ENCODE results near the gene CDKN2AIP. TPM values are rescaled to one million over a fixed set of nuclear protein-coding genes. Genes with fewer than 3 reads are reported as not detected.

Gene CDKN2AIP
- polyA plus RNA-seq, 2 donors, result 18.9 to 20.8 TPM

DNA sequence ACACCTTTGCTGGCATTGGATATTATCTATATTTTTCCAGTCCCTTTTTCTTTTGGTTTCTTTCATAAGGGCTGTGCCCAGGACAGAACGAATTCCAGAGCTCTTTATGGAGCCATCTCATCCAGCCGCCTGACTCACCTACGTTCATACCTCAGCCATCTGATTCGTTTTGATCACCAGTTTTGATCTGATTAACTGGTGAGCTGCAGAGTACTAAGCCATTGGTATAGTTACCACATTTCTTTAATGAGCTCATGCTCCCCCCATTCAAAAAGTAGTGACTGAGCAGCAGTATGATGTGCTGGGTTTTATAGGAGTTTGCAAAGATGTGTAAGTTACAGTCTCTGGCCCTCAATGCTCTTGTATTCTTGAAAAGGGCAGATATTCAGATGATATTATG is 43.0 kb upstream of the CDKN2AIP start:
- no peaks in the 10 kb centered on the region for H3K36me3 ChIP-seq (ENCODE audit: control insufficient read depth in 2 of 2, insufficient read depth in 2 of 2, low read length in 1 of 2)
- H3K4me3 ChIP-seq (ENCODE audit: low read depth in 1 of 2, low read length in 2 of 2), result no peak overlapping the region
- WGBS, 2 donors, result 78 to 86% methylated on average over 4 of the region's 4 CpGs
- H3K27me3 ChIP-seq (ENCODE audit: control insufficient read depth in 1 of 2, insufficient read depth in 2 of 2, low read length in 2 of 2), result no peaks in the 10 kb centered on the region
- peaks cover 0 to 3% of the 10 kb centered on the region in 2 donors for H3K4me1 ChIP-seq (ENCODE audit: control insufficient read depth in 2 of 2, insufficient read depth in 2 of 2, low read length in 1 of 2)
- no peaks in the 10 kb centered on the region for H3K9me3 ChIP-seq (ENCODE audit: control insufficient read depth in 2 of 2, insufficient read depth in 1 of 2, low read depth in 1 of 2, low read length in 1 of 2)
- no peak overlapping the region for H3K27ac ChIP-seq (ENCODE audit: low read depth in 2 of 2, low read length in 1 of 2)

DNA sequence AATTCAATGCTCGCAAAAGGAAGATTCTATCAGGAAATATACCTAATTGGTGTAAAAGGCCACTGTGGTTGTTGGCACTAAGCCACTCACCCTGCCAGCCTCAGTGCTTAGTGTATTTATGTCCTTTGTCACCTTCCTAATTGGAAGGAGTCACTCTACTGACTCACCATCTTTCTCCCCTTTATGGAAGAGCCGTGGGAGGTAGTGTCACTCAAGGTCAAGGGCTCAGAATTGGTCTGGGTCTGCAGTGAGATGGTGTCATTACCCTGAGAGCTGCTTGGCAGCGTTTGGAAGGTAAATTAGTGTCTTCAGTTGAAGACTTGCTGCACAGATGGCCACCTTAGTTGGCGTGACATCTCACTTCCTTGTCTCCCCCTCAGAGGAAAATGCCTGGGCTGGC is 41.7 kb upstream of the CDKN2AIP start:
- no peaks in the 10 kb centered on the region for H3K27me3 ChIP-seq (ENCODE audit: control insufficient read depth in 1 of 2, insufficient read depth in 2 of 2, low read length in 2 of 2)
- peaks cover 0 to 3% of the 10 kb centered on the region in 2 donors for H3K4me1 ChIP-seq (ENCODE audit: control insufficient read depth in 2 of 2, insufficient read depth in 2 of 2, low read length in 1 of 2)
- WGBS, 2 donors, result 63 to 83% methylated on average over 4 of the region's 4 CpGs
- H3K36me3 ChIP-seq (ENCODE audit: control insufficient read depth in 2 of 2, insufficient read depth in 2 of 2, low read length in 1 of 2), result no peaks in the 10 kb centered on the region
- H3K9me3 ChIP-seq (ENCODE audit: control insufficient read depth in 2 of 2, insufficient read depth in 1 of 2, low read depth in 1 of 2, low read length in 1 of 2), result no peaks in the 10 kb centered on the region
- H3K27ac ChIP-seq (ENCODE audit: low read depth in 2 of 2, low read length in 1 of 2), result no peak overlapping the region
- H3K4me3 ChIP-seq (ENCODE audit: low read depth in 1 of 2, low read length in 2 of 2), result no peak overlapping the region

DNA sequence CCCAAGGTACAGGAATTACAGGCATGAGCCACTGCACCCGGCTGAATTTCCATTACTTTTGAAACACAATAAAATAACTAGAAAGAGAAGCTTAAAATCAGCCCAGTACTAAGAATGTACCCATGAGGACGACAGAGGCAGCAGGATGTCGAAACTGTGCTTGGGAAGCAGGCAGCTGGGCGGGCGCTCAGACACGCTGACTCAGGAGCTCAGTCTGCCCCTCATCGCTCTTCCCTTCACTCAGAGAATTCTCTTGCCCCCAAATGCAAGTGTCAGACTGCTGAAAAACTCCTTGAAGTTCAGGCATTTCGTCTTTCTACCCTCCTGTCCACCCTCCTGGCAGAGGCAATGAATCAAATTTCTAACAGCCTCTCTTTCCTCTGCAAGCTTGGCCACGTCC is 41.0 kb upstream of the CDKN2AIP start:
- Histone ChIP-seq H3K4me1 (ENCODE audit: control insufficient read depth in 2 of 2, insufficient read depth in 2 of 2, low read length in 1 of 2) (no peaks in the 10 kb centered on the region), H3K27ac (ENCODE audit: low read depth in 2 of 2, low read length in 1 of 2) (no peak overlapping the region), H3K4me3 (ENCODE audit: low read depth in 1 of 2, low read length in 2 of 2) (no peak overlapping the region), H3K27me3 (ENCODE audit: control insufficient read depth in 1 of 2, insufficient read depth in 2 of 2, low read length in 2 of 2) (no peaks in the 10 kb centered on the region), H3K36me3 (ENCODE audit: control insufficient read depth in 2 of 2, insufficient read depth in 2 of 2, low read length in 1 of 2) (no peaks in the 10 kb centered on the region), H3K9me3 (ENCODE audit: control insufficient read depth in 2 of 2, insufficient read depth in 1 of 2, low read depth in 1 of 2, low read length in 1 of 2) (no peaks in the 10 kb centered on the region)
- WGBS, 2 donors, result 79 to 86% methylated on average over 9 of the region's 9 CpGs

DNA sequence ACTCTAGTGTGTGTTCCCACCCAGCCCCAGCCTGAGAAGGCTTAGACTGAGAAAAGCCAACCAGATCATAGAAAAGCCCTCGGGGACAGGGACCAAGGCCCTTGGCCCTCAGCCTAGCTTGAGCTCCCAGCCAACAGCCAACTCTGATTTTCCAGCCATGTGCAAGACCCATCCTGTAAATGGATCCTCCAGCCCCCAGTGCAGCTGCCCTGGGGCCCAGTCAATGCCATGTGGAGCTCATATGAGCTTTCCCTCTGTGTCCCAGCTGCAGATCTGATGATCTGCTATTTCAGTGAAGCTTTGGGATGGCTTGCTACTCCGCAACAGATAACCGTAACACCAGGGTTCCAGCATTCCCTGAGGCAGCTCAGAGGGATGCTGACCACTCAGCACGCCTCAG is 40.5 kb upstream of the CDKN2AIP start:
- Histone ChIP-seq H3K36me3 (ENCODE audit: control insufficient read depth in 2 of 2, insufficient read depth in 2 of 2, low read length in 1 of 2) (no peaks in the 10 kb centered on the region), H3K4me3 (ENCODE audit: low read depth in 1 of 2, low read length in 2 of 2) (no peak overlapping the region), H3K27ac (ENCODE audit: low read depth in 2 of 2, low read length in 1 of 2) (no peak overlapping the region), H3K9me3 (ENCODE audit: control insufficient read depth in 2 of 2, insufficient read depth in 1 of 2, low read depth in 1 of 2, low read length in 1 of 2) (no peaks in the 10 kb centered on the region), H3K4me1 (ENCODE audit: control insufficient read depth in 2 of 2, insufficient read depth in 2 of 2, low read length in 1 of 2) (no peaks in the 10 kb centered on the region), H3K27me3 (ENCODE audit: control insufficient read depth in 1 of 2, insufficient read depth in 2 of 2, low read length in 2 of 2) (no peaks in the 10 kb centered on the region)
- WGBS, 2 donors, result 79 to 88% methylated on average over 4 of the region's 4 CpGs

DNA sequence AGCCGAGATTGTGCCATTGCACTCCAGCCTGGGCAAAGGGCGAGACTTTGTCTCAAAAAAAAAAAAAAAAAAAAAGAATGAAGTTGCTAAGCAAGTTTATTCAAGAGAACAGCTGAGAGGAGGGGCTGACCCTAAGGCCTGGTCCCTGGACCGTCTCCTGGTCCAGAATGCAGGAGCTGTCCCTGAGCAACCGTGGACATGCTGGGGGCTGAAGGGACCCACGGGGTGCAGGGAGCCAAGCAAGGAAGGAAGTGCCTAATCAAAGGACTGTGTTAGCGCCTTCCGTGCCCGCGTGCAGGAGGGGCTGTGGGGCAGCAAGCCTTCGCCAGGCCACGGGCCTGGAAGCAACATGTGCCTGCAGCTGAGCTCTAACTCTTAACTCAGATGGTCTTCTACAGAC is 39.1 kb upstream of the CDKN2AIP start:
- 74 to 83% methylated on average over 11 of the region's 11 CpGs for WGBS, 2 donors
- no peak overlapping the region for H3K27ac ChIP-seq (ENCODE audit: low read depth in 2 of 2, low read length in 1 of 2)
- no peaks in the 10 kb centered on the region for H3K27me3 ChIP-seq (ENCODE audit: control insufficient read depth in 1 of 2, insufficient read depth in 2 of 2, low read length in 2 of 2)
- H3K4me1 ChIP-seq (ENCODE audit: control insufficient read depth in 2 of 2, insufficient read depth in 2 of 2, low read length in 1 of 2), result no peaks in the 10 kb centered on the region
- no peaks in the 10 kb centered on the region for H3K36me3 ChIP-seq (ENCODE audit: control insufficient read depth in 2 of 2, insufficient read depth in 2 of 2, low read length in 1 of 2)
- no peaks in the 10 kb centered on the region for H3K9me3 ChIP-seq (ENCODE audit: control insufficient read depth in 2 of 2, insufficient read depth in 1 of 2, low read depth in 1 of 2, low read length in 1 of 2)
- H3K4me3 ChIP-seq (ENCODE audit: low read depth in 1 of 2, low read length in 2 of 2), result no peak overlapping the region

DNA sequence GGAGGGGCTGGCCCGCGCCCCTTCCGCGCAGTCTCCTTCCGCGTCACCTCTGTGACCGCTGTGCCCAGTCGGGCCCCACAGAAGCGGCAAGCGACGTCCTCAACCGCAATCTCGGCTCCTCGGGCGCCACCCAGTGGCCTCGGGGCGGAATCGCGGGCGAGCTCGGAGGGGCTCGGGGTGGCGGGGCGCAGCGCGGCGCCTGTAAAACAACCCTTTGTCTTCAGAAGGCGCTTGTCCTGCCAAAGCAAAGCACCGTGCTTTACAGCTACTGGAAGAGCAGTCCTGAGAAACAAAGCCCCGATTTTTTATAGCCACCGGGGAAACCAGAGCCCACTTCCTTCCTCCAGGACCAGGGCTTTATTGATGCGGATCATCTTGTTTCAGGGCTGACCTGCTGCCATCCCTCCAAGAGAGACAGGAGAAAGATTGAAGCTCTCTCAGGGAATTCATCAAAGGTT is 37.3 kb upstream of the CDKN2AIP start:
- H3K36me3 ChIP-seq (ENCODE audit: control insufficient read depth in 2 of 2, insufficient read depth in 2 of 2, low read length in 1 of 2), result no peaks in the 10 kb centered on the region
- H3K27me3 ChIP-seq (ENCODE audit: control insufficient read depth in 1 of 2, insufficient read depth in 2 of 2, low read length in 2 of 2), result no peaks in the 10 kb centered on the region
- 1% methylated on average over 32 of the region's 32 CpGs for WGBS, 2 donors
- H3K4me1 ChIP-seq (ENCODE audit: control insufficient read depth in 2 of 2, insufficient read depth in 2 of 2, low read length in 1 of 2), result peaks cover 0 to 2% of the 10 kb centered on the region in 2 donors
- H3K9me3 ChIP-seq (ENCODE audit: control insufficient read depth in 2 of 2, insufficient read depth in 1 of 2, low read depth in 1 of 2, low read length in 1 of 2), result no peaks in the 10 kb centered on the region
- peak overlapping the region in 1 of 2 donors; percentile 4 for H3K27ac ChIP-seq (ENCODE audit: low read depth in 2 of 2, low read length in 1 of 2)
- H3K4me3 ChIP-seq (ENCODE audit: low read depth in 1 of 2, low read length in 2 of 2), result peak overlapping the region; percentile 22 to 40

DNA sequence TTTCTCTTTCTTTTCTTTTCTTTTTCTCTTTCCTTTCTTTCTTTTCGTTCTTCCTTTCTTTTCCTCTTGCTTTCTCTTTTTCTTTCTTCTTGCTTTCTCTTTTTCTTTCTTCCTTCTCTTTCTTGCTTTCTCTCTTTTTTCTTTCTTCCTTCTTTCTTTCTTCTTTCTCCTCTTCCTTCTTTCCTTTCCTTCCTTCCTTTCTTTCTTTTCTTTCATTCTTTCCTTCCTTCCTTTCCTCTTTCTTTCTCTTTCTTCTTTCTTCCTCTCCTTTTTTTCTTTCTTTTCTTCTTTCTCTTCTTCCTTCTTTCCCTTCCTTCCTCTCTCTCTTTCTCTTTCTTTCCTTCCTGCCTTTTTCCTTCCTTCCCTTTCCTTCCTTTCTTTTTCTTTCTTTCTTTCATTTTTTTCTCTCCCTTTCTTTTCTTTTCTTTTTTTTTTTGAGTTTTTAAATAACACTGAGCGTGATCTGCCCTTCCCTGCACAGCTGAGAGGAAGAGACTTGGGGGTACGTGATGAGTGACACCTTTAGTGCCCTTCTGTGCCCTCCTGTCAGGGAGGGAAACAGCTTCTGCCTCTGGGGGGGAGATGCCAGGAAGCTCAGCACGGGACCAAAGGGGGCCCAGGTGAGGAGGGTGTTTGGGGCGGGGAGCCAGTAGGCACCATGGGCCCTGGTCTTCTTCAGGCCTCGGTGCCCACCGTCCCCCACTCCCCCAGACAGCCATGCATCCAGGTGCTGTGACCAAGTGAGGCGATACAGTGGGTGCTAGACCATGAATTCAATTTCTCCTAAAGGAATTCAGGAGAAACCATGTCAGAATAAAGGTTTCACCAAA is 36.6 kb upstream of the CDKN2AIP start:
- no peak overlapping the region for H3K4me3 ChIP-seq (ENCODE audit: low read depth in 1 of 2, low read length in 2 of 2)
- 73 to 84% methylated on average over 8 of the region's 8 CpGs for WGBS, 2 donors

DNA sequence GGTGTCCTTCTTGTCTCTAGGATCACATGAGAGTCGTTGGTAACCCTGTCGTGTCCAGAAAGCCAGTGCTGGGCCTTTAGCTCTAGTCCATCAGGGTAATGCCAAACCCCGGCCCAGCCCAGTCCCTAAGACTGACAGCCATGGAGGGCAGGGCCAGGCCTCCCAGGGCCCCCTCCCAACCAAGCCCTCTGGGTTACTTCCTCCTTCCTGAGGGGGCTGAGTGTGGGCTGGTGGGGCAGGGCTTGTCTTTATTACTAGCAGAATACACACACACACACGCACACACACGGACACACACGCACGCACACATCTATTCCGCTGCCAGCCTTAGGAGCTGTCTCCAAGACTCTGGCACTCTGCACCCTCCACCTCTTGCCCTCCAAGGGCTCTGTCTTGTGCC is 35.6 kb upstream of the CDKN2AIP start:
- Histone ChIP-seq H3K4me1 (ENCODE audit: control insufficient read depth in 2 of 2, insufficient read depth in 2 of 2, low read length in 1 of 2) (peaks cover 0 to 2% of the 10 kb centered on the region in 2 donors), H3K27me3 (ENCODE audit: control insufficient read depth in 1 of 2, insufficient read depth in 2 of 2, low read length in 2 of 2) (no peaks in the 10 kb centered on the region), H3K4me3 (ENCODE audit: low read depth in 1 of 2, low read length in 2 of 2) (no peak overlapping the region), H3K27ac (ENCODE audit: low read depth in 2 of 2, low read length in 1 of 2) (no peak overlapping the region), H3K9me3 (ENCODE audit: control insufficient read depth in 2 of 2, insufficient read depth in 1 of 2, low read depth in 1 of 2, low read length in 1 of 2) (no peaks in the 10 kb centered on the region), H3K36me3 (ENCODE audit: control insufficient read depth in 2 of 2, insufficient read depth in 2 of 2, low read length in 1 of 2) (no peaks in the 10 kb centered on the region)
- WGBS, 2 donors, result 57 to 79% methylated on average over 8 of the region's 8 CpGs

More for the DNA sequence above, 36.6 kb upstream of the CDKN2AIP start:
- no peaks in the 10 kb centered on the region for H3K27me3 ChIP-seq (ENCODE audit: control insufficient read depth in 1 of 2, insufficient read depth in 2 of 2, low read length in 2 of 2)
- peaks cover 0 to 2% of the 10 kb centered on the region in 2 donors for H3K4me1 ChIP-seq (ENCODE audit: control insufficient read depth in 2 of 2, insufficient read depth in 2 of 2, low read length in 1 of 2)
- no peaks in the 10 kb centered on the region for H3K9me3 ChIP-seq (ENCODE audit: control insufficient read depth in 2 of 2, insufficient read depth in 1 of 2, low read depth in 1 of 2, low read length in 1 of 2)
- no peaks in the 10 kb centered on the region for H3K36me3 ChIP-seq (ENCODE audit: control insufficient read depth in 2 of 2, insufficient read depth in 2 of 2, low read length in 1 of 2)
- H3K27ac ChIP-seq (ENCODE audit: low read depth in 2 of 2, low read length in 1 of 2), result no peak overlapping the region

DNA sequence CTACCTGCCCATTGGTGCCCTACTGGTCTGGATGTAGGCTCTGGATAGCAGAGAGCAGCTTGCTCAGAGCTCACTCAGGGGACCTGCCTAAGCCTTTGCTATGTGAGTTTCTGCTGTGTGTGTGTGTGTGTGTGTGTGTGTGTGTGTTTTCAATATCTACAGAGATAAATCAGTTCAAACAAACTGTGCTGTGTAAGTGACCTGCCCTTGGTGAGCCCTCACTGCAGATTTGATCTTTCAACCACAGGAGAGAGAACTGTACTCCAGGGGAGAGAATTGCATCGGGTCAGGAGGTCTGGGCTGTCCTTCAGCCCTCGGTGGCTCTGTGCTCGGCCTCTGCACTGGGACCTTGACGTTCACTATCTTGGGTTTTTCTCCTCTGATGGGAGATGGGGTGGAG is 35.0 kb upstream of the CDKN2AIP start:
- Histone ChIP-seq H3K4me1 (ENCODE audit: control insufficient read depth in 2 of 2, insufficient read depth in 2 of 2, low read length in 1 of 2) (peaks cover 0 to 2% of the 10 kb centered on the region in 2 donors), H3K36me3 (ENCODE audit: control insufficient read depth in 2 of 2, insufficient read depth in 2 of 2, low read length in 1 of 2) (no peaks in the 10 kb centered on the region), H3K27ac (ENCODE audit: low read depth in 2 of 2, low read length in 1 of 2) (no peak overlapping the region), H3K9me3 (ENCODE audit: control insufficient read depth in 2 of 2, insufficient read depth in 1 of 2, low read depth in 1 of 2, low read length in 1 of 2) (no peaks in the 10 kb centered on the region), H3K27me3 (ENCODE audit: control insufficient read depth in 1 of 2, insufficient read depth in 2 of 2, low read length in 2 of 2) (no peaks in the 10 kb centered on the region), H3K4me3 (ENCODE audit: low read depth in 1 of 2, low read length in 2 of 2) (no peak overlapping the region)
- 76 to 83% methylated on average over 4 of the region's 4 CpGs for WGBS, 2 donors

DNA sequence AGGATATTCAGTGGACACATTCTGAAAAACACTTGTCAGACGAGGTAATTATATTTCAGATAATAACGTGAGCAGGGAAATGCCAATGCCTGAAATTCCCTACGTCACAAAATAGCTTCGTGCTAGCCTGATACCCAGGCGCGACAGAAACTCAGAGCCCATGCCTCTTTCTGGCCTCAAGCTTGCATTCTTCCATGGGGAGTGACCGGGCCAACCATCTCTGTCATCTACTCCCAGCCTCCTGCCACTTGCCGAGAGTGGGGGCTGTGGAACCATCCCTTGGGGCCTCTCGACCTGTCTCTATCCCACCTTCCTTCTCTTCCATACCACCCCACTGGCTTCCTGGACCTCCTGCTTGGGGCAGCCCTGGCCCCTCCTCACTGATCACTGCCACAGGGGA is 34.5 kb upstream of the CDKN2AIP start:
- Histone ChIP-seq H3K4me3 (ENCODE audit: low read depth in 1 of 2, low read length in 2 of 2) (no peak overlapping the region), H3K9me3 (ENCODE audit: control insufficient read depth in 2 of 2, insufficient read depth in 1 of 2, low read depth in 1 of 2, low read length in 1 of 2) (no peaks in the 10 kb centered on the region), H3K27me3 (ENCODE audit: control insufficient read depth in 1 of 2, insufficient read depth in 2 of 2, low read length in 2 of 2) (no peaks in the 10 kb centered on the region), H3K36me3 (ENCODE audit: control insufficient read depth in 2 of 2, insufficient read depth in 2 of 2, low read length in 1 of 2) (no peaks in the 10 kb centered on the region), H3K4me1 (ENCODE audit: control insufficient read depth in 2 of 2, insufficient read depth in 2 of 2, low read length in 1 of 2) (peaks cover 0 to 2% of the 10 kb centered on the region in 2 donors), H3K27ac (ENCODE audit: low read depth in 2 of 2, low read length in 1 of 2) (no peak overlapping the region)
- 85 to 89% methylated on average over 9 of the region's 9 CpGs for WGBS, 2 donors
